Mesothelial cell of epicardium (in vitro differentiated cells): ENCODE measurements around the gene GHRL. TPM values are rescaled to one million over a fixed set of nuclear protein-coding genes. Genes with fewer than 3 reads are reported as not detected.

Source experiments
- DNase-seq, 2 experiments: peaks; one replicate each; pipeline ENCODE4 v3.0.0; 2021; ENCODE audit warnings: low spot score in 2 of 2; ENCODE audit not compliant: unreplicated experiment in 2 of 2
- H3K27ac Mint-ChIP-seq: 2 replicates; pipeline ENCODE4 v1.8.0; 2021; ENCODE audit warnings: mixed read lengths
- H3K27me3 Mint-ChIP-seq: 2 replicates; pipeline ENCODE4 v1.8.0; 2021; ENCODE audit warnings: low read depth, mixed read lengths
- H3K36me3 Mint-ChIP-seq: 2 replicates; pipeline ENCODE4 v1.8.0; 2021; ENCODE audit warnings: mixed read lengths
- H3K4me1 Mint-ChIP-seq: 2 replicates; pipeline ENCODE4 v1.8.0; 2021; ENCODE audit warnings: mixed read lengths
- H3K4me3 Mint-ChIP-seq: 2 replicates; pipeline ENCODE4 v1.8.0; 2021; ENCODE audit warnings: mild to moderate bottlenecking, moderate library complexity, mixed read lengths
- H3K9me3 Mint-ChIP-seq: 2 replicates; pipeline ENCODE4 v1.8.0; 2021; ENCODE audit warnings: mixed read lengths
- CTCF ChIP-seq: fragments of 200-600 bp; sonication (generic); IDR thresholded peaks from one replicate; pipeline ENCODE4 v1.5.0; 2021; ENCODE audit warnings: antibody characterized with exemption; ENCODE audit not compliant: unreplicated experiment
- total RNA-seq: library from RNA; stranded (reverse); gene quantifications from 3 replicates; pipeline ENCODE4 v1.2.1, GENCODE V29; 2021

Gene GHRL
- total RNA-seq, 1 donor from 2014 or later: 0.96 TPM

DNA sequence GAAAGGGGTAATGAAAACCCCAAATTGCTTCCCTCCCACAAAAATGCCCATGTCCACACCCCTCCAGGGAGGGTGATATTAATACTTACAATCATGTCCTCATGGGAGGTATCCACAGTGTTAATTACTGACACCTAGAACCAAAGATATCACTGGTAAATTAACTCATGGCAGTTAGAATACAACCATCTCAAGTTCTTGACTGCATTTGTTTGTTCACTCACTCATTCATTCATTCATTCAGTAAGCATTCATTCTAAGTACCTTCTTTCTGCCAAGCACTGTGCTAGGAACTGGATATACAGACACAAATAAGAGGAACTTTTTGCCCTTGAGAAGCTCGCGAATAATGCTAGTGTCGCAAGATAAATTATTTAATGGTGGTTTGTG is 25.2 kb upstream of the GHRL start:
- peaks cover 13% of the 10 kb centered on the region for H3K4me1 Mint-ChIP-seq
- no peak for TF ChIP-seq CTCF
- H3K27me3 Mint-ChIP-seq: no peaks in the 10 kb centered on the region
- no peak overlapping the region for H3K27ac Mint-ChIP-seq
- H3K4me3 Mint-ChIP-seq: peak overlapping the region; percentile 70
- no peaks in the 10 kb centered on the region for H3K9me3 Mint-ChIP-seq
- H3K36me3 Mint-ChIP-seq: peaks cover 9% of the 10 kb centered on the region
- no peak for DNase-seq

DNA sequence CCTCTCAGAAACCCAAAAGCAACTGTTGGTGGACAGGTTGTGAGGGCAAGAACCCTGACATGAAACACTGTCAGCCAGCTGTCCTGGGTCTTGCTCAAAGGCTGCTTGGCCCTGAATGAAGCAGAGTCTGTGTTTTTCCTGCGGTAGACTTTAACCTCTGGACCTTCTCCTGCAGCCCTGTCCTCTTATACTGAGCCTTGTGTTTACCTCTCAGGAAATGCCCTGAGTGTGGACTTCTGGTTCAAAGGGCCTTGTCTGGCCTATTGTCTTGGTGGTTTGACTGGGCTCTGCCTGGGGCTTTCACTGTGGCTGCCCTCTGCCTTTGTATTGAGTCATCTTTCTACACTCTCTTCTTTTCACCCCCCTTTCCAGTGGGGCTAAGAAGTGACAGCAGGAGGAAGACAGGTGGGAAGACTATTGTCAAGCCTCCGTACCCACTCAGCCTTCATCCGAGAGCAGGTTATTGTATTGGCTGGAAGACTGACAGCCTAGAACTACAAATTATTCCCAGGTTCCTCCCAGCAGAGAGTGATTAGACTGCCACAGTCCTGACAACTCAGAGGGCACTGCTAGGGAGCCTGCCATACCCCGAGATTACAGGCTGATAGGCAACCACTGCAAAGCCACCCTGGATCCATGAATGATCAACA is 24.7 kb upstream of the GHRL start:
- Mint-ChIP-seq H3K27me3 (no peaks in the 10 kb centered on the region), H3K4me3 (no peak overlapping the region), H3K9me3 (no peaks in the 10 kb centered on the region), H3K27ac (no peak overlapping the region), H3K36me3 (peaks cover 9% of the 10 kb centered on the region), H3K4me1 (peaks cover 13% of the 10 kb centered on the region)
- TF ChIP-seq CTCF: no peak
- no peak for DNase-seq

GRCh38 chr3:10315771-10316344 is 23.1 kb upstream of the GHRL start:
- H3K4me3 Mint-ChIP-seq: no peak overlapping the region
- no peak overlapping the region for H3K27ac Mint-ChIP-seq
- no peaks in the 10 kb centered on the region for H3K27me3 Mint-ChIP-seq
- DNase-seq: no peak
- no peak for TF ChIP-seq CTCF
- H3K9me3 Mint-ChIP-seq: no peaks in the 10 kb centered on the region
- peaks cover 12% of the 10 kb centered on the region for H3K4me1 Mint-ChIP-seq
- peaks cover 14% of the 10 kb centered on the region for H3K36me3 Mint-ChIP-seq

GRCh38 chr3:10315101-10315500 is 22.4 kb upstream of the GHRL start:
- peaks cover 20% of the 10 kb centered on the region for H3K36me3 Mint-ChIP-seq
- no peaks in the 10 kb centered on the region for H3K27me3 Mint-ChIP-seq
- no peak for DNase-seq
- no peak overlapping the region for H3K27ac Mint-ChIP-seq
- no peak overlapping the region for H3K4me3 Mint-ChIP-seq
- no peaks in the 10 kb centered on the region for H3K9me3 Mint-ChIP-seq
- TF ChIP-seq CTCF: no peak
- H3K4me1 Mint-ChIP-seq: peaks cover 11% of the 10 kb centered on the region

DNA sequence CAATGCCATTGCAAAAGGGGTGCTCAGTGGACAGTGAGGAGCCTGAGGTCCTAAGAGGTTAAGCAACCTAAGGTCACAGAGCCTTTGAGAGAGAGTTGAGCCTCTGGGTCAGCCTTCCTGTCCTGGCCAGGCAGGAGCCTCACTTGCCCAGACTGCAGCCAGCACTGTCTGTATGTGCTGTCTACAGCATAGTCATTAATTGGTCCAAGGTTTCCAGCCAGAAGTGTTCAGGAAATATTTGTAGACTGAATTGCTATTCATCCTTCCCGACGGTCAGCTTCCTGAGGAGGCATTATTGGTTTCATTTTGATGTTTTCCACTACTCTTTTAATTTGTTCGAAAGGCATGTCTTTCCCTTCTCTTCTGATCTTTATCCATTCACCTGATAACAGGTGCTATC is 20.1 kb upstream of the GHRL start:
- Mint-ChIP-seq H3K4me1 (peaks cover 2% of the 10 kb centered on the region), H3K36me3 (peaks cover 30% of the 10 kb centered on the region), H3K27ac (no peak overlapping the region), H3K9me3 (no peaks in the 10 kb centered on the region), H3K4me3 (no peak overlapping the region), H3K27me3 (no peaks in the 10 kb centered on the region)
- TF ChIP-seq CTCF: no peak
- no peak for DNase-seq
